Stimulated activated CD8-positive, alpha-beta memory T cell treated with anti-CD3 and anti-CD28 coated beads, Interleukin-7, amount 100 ng/mL, for 24 hours (primary cell): ENCODE data around the gene IL17C.

Source experiments
- DNase-seq: peaks from one replicate; pipeline ENCODE4 v3.0.0-alpha.2; 2020; ENCODE audit warnings: low read depth

The IL17C gene

DNA sequence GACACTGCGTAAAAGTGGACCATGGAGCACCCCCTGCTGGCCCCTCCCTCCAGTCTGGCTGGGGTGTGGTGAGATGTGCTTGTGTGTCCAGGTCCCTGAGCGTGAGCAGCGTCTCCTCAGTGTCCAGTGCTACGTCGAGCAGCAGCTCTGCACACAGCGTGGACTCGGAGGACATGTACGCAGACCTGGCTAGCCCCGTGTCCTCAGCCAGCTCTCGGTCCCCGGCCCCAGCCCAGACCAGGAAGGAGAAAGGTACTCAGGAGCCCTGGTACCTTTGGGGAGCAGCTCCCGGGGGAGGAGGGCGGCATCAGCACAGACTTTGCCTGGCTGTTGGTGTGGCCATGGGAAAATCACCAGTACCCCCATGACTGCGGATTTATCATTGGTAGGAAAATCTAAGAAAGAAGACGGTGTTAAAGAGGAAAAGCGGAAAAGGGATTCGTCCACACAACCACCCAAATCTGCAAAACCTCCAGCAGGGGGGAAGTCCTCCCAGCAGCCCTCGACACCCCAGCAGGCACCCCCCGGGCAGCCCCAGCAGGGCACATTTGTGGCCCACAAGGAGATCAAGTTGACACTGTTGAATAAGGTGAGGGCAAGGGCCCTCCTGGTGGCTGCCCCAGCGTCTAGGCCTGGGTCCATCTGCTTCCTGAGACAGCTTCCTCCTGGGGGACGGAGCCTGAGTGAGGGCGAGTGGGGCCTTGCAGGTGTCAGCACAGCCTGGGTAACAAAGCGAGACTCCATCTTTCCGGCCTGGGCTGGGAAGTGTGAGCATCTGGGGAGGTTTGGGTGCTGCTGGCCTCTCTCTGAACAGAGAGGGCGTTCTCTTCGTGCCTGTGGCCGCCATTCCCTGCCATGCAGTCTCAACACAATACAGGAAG is 10.6 kb upstream of the IL17C start:
- no peak for DNase-seq

DNA sequence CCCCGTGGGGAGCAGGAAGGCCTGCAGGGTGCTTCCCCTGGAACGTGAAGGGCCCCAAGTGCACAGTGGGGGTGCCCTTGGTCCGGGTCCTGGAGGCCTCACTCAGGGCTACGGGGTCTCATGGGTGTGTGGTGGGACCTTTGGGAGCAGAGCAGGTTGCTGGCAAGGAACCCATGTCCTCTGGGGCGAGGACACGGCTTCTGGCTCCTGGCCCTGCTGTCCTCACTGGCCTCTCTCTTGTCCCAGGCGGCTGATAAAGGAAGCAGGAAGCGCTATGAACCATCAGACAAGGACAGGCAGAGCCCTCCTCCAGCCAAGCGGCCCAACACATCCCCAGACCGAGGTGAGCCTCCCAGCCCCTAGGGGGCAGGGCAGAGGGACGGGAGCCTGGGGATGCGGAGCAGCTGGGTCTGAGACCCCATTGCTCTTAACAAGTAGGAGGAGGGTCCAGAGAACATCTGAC is 9.8 kb upstream of the IL17C start:
- DNase-seq: no peak

DNA sequence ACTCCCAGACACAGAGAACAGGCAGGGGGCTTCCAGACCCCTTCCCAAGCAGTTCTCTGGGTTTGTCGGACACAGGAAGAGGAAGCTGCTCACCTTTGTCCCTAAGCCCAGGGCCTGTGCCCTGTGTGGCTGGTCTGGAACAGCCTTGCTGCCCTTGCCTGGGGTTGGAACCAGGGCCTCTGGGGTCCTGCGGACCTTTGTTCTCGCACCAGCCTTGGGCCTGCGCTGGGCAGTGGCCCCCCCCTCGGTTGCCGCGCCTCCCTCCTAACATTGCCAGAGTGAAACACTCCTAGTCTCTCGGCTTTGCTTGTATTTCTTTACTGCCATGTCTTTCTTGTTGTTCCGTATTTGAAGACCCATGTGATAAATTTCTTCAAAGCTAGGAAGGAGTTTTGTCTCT is 8.5 kb upstream of the IL17C start:
- no peak for DNase-seq

DNA sequence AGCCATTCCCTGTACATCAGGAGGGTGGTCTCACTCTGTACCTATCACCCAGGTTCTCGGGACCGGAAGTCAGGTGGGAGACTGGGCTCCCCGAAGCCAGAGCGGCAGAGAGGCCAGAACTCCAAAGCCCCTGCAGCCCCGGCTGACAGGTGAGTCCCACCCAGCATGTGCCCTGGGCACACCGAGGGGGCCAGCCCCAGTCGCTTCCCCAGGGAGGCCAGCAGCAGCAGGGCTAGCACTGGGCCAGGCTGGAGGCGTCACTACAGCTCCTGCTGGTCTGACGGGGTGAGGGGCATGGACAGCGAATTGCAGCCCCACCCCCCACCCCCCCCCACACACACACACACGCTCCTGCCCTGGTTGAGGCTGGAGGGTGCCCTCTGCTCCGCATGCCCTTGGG is 7.9 kb upstream of the IL17C start:
- no peak for DNase-seq

DNA sequence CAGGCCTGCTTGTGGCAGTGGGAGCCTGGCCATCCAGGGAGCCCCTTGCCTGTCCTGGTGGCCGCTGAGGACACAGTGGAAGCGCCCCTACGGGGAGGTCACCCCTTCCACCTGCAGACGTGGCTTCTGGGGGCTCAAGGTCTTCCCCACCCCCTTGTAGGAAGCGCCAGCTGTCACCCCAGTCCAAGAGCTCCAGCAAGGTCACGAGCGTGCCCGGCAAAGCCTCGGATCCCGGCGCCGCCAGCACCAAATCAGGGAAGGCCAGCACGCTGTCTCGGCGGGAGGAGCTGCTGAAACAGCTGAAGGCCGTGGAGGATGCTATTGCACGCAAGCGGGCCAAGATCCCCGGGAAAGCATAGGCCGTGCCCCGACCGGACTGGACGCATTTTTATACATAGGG is 7.4 kb upstream of the IL17C start:
- no peak for DNase-seq

DNA sequence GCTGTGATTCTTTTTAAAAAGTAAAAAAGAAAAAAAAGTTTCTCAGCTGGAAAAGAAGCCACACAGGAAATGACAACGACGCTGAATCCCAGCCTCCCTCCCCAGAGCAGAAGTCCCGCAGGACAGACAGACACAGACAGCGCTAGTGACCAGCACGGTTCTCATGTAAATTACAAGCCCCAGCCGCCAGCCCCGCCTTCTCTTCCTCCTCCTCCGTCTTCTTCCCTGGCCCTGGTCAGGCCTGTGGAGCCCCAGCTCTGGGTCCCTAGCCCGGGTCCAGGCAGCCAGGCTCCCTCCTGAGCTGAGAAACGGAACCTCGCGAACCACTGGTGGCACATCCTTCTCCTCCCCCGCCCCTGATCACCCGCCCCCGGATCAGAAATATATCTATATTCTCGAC is 7.0 kb upstream of the IL17C start:
- no peak for DNase-seq

DNA sequence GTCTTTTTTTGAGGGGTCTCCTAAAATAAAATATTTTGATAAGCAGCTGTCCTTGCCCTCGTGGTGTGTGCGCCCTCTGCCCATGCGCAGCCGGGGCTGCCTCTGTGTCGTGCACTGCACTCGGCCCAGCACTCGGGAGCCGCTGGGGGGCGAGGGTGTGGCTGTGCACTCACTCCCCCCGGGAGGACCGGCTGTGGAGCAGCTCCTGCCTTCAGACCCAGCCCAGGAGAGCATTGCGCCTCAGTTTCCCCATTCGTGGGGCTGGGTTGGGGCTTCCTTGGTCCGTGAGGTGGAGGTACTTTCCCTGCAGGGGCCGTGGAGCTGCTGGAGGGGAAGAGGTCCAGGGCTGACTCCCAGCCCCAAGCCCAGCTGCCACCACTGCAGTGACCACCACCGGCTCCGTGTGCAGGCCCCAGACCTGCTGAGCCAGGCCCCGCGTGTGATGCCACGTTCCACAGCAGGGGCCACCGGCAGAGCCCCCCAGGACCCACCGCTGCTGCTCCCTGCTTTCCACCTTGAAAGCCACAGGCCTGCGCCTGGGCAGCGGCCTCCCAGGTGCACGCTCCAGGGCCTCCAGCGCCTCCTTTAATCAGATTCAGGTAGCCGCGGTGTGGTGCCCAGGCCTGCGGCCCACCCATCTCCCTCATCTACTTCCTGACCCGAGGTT is 6.3 kb upstream of the IL17C start:
- DNase-seq: no peak

DNA sequence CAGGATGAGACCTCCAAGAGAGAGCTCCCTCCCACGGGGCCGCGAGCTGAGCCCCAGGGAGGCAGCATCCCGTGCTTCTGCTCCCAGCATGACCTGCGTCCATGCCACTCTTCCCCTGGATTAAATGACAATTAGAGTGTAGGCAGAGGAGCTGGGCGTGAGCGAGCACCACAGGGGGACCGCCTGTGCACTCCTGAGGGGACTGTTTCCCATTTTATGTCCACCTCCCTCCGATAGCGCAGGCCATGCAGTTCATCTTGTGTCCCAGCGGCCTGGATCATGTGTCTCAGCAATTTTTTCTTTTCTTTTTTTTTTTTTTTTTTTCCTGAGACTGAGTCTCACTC is 5.8 kb upstream of the IL17C start:
- DNase-seq: no peak

DNA sequence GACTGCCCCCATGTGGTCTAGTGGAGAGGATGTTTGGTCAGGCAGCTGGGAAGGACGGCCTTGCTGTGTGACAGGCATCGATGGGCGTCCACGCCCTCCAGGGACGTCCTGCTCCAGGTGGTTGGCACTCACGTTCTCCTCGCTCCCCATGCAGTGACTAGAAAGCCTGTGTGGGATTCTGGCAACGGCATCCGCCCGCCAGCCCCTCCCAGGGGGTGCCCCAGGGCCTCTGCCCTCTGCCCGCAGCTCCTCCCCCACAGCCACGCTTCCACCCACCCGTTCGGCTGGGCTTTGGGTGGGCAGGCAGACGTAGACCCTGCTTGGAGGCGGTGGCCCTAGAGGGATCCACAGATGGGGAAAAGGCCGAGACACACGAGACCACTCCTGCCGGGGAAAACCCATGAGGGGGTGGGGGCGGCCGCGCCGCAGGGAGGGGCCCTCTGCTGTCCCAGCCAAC is 4.7 kb upstream of the IL17C start:
- DNase-seq: no peak

DNA sequence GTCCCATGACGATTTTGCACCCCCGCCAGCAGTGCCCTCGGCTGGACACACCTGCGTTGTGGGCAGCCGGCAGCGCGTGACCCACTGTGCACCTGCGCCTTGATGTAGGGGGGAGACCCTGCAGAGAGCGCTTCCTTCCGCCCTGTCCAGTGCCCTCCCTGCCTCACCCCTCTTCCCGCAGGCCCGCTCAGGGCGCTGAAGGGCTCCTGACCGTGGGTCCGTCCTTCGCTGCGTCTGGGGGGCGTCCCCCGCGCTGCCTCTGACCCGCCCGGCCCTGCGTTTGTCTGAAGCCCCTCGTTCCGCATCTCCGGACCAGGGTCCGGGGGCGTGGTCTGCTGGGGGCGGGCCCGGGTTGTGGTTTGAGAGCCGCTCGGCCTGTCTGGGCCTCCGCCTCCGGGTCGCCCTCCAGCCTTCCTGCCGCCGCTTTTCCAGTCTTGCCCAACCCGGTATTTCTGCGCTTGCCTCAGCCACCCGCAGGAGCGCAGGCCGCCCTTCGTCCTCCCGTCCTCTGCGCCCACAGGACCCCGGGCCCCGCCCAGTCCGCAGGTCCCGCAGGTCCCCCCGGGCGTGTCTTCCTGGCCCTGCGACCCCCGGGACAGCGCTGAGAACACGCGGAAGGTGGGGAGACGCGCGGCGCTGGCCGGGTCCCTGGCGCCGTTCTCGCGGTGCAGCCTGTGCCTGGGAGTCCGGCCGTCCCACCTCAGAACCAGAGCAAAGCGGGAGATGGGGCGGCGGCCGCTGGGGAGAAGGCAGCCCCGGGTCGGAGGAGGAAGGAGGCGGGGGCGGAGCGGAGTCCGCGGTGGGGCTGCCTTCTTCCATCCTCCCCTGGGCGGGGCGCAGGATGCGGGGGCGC is 4.0 kb upstream of the IL17C start:
- no peak for DNase-seq

DNA sequence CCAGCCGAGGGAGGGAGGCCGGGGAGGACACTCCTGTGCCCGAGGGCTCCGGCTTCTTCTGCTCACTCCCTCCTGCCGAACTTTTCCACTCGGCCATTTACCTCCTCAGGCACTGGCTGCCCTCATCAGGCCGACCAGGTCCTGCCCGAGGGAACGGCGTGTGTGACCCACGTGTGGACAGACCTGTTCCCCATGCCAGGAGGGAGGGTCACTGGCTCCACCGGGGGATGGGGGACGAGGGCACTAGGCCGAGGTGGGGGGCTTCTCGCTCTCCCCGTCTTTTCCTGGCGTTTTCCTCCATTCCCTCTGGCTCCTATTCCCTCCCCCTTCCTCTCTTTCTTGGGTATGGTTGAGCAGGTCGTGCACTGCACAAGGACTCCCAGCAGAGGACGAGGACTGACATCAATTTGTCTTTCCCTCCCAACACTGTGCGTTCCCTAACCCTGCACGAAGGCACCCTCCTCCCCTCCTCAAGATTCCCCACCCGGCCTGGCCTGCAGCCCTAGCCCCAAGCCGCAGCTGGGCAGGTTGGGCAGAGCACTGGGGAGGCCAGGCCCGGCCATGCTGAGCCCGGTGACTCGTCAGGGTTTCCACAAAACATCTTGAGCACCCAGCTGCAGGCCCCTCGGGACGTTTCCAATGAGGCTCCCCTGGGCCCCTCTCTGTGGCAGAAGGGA is 3.2 kb upstream of the IL17C start:
- DNase-seq: no peak

DNA sequence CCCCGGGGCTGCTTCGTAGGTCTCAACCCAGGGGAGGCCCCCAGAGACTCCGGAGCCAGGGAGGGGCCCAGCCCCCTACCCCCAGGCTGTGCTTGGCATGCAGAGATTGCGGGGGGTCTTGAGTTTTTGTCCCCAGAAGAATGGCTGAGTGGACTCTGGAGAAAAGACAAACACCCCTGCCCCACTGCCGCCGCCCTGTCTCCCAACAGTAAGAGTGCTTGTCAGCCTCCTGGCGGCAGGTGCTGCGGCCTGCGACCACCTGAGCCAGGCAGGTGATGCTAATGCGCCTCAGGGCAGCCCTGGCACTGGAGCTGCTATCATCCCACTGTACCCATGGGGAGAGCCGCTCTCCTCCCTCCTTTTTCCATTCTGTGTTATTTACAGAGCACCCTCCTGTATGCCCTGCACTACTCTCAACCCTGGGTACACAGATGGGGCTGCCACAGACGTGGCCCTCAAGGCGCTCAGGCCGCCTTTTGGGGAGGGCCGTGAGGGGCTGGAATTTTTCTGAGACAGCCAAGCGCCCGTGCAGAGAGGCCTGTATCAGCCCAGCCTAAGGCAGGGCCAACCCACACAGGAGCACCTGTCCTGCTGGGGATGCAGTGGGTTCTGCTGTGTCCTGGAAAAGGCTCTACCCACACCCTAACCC is 2.6 kb upstream of the IL17C start:
- no peak for DNase-seq

DNA sequence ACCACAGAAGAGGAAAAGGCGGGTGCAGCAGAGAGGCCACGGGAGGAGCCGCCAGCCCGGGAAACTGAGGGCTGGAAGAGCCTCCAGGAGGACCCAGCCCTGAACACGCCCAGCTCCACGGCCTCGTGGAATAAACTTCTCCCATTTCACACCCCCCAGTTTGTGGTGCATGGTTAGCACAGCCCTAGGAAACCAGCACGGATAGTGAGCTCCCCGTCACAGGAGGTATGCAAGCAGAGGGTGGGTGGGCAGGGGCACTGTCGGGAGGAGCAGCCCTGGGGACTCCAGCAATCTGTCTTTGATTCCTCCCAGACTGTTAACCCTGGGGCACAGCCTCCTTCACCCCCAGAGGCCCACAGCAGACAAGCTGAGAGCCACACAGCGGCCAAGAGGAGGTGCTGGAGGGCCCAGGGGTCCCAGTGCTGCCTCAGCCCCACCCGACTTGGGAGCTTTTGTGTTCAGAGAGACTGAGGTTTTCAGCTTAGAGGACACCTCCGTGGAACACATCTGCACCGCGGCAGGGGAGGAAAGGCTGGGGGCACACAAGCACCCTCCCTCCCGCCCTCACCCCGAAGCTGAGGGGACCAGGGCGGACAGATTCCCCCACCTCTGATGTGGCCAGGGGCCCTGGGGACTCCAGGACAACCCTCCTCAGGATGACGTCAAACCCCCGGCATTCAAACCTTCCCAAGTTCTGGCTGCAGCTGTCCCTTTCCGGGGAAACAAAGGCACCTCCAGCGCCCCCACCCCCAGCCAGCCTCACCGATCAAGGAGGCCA is 1.7 kb upstream of the IL17C start:
- DNase-seq: no peak

DNA sequence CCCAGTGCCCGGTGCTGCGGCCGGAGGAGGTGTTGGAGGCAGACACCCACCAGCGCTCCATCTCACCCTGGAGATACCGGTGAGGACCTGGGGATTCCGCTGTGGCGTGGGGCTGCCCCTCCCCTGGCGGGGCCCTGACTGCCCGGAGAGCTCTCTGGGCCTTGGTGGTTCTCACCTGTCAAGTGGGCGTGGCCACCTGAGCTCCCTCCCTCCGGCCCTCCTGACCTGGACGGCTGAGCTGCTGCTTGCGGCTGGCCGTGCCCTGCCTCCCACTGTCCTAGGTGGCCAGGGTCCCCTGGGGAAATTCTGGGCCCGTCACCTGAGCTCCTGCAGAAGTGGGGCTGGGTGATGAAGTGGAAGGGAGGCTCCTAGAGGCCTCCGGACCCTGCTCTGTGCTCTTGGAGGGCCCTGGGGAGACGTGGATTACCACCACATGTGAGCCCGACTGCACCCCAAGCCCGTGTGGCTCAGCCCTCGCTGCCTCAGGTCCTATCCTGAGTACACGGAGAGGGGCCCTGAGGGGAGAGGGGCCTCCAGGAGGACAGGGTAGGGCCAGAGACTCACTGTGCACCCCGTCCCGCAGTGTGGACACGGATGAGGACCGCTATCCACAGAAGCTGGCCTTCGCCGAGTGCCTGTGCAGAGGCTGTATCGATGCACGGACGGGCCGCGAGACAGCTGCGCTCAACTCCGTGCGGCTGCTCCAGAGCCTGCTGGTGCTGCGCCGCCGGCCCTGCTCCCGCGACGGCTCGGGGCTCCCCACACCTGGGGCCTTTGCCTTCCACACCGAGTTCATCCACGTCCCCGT is 1.1 kb downstream of the IL17C start:
- DNase-seq: no peak

DNA sequence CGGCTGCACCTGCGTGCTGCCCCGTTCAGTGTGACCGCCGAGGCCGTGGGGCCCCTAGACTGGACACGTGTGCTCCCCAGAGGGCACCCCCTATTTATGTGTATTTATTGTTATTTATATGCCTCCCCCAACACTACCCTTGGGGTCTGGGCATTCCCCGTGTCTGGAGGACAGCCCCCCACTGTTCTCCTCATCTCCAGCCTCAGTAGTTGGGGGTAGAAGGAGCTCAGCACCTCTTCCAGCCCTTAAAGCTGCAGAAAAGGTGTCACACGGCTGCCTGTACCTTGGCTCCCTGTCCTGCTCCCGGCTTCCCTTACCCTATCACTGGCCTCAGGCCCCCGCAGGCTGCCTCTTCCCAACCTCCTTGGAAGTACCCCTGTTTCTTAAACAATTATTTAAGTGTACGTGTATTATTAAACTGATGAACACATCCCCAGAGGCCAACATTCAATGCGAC is 1.7 kb downstream of the IL17C start:
- DNase-seq: no peak

DNA sequence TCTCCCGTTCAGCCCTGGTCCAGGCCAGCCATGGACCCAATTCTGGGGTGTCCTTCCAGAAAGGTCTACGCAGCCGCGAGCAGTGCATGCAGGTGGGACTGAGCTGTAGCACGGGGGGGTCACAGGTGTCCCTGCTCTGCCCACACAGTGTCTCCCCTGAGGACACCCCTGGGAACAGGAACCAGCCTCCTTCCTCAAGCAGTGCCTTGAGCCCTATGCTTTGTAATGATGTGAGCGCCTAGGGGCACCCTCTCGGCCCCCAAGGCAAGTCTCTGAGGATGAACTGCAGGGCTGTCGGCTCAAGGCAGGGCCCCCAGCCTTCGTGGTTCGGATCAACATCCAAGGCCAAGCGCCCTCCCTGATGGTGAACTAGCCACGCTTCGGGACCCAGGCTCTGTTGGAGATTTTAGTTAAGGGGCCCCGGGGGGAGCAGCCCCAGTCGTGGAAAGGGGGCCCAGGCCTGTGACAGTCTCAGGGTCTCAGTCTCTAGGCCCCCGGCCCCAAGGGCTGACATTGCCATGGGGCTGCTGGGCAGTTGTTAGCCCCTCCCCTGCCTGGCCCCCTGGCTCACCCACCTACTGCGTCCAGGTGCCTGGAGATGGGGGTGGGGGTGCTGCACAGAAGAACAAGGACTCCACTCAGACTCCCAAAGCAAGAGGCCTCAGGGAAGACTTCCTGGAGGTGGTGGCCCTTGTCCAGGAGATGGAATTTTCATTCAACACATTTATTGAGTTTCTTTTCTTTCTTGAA is 2.3 kb downstream of the IL17C start:
- no peak for DNase-seq

DNA sequence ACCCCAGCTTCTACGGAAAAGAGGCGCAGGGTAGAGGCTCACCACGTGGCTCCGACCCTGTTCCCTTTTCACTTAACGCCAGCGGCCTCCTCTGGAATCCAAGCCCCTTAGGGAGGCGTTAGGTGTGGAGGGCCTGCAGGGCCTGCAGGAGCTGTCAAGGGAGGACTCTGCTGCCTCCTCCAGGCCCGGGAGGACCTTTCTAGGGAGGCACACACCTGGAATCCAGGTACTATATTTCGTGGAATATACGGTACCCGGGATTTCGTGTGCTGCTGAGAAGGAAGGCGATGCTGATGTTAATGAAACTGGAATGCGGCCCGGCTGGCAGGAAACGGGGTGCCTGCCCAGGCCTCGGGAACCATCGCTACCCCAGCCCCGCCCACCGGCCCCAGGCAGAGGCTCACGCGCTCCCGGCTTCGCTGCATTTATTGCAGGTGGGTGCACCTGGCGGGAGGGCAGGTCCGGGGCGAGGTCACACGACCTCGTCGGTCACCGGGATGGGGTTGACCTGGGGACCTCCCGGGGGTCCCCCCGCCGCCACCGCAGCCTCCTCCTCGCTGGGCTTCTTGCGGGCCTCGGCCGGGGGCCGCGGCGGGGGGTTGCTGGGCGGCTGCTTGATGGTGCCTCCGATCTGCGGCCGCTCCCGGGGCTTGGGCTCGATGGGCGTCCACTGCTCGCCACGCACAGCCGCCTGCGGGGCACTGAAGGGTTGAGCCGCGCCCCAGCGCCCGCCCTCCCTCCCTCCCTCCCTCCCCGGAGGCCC is 4.7 kb downstream of the IL17C start:
- no peak for DNase-seq

DNA sequence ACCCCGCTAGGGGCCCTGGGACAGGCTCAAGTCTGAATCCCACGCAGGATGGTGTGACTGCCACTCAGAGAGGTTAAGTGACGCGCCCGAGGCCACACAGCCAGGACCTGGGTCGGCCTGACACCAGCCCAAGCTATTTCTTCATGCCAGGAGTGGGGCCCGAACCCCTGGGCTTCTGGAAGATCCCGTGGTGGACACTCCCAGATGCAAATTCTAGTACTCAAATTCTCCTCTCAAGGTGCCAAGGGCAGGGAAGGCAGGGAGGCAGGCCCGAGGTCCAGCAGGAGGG is 5.2 kb downstream of the IL17C start:
- DNase-seq: no peak

DNA sequence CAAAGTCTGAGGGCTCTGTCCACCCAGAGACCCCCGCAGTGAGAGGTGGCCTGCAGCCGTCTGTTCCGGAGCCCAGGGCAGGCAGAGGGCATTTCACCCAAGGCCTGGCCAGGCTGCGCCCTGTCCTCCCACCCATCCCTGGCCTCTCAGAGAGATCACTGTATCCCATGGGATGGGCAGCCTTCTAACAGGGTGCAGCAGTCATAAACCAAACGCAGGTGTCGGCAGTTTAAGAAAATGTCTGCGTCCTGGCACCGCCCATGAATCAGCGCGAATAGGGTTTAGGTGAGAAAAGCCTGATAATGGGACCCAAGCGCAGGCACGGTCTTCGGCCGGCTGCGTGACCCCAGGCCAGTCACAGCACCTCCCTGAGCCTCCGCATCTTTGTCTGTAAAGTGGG is 7.1 kb downstream of the IL17C start:
- no peak for DNase-seq
